Mesothelial cell of epicardium (in vitro differentiated cells): ENCODE results near the gene KRTAP10-3. TPM values are rescaled to one million over a fixed set of nuclear protein-coding genes. Genes with fewer than 3 reads are reported as not detected.
"Not testable (repeated sequence)": the region's sequence is repeated elsewhere in the genome, so short reads cannot be mapped to it uniquely, and the experiment has no call there.

Experiments
- DNase-seq, 2 experiments: peaks; one replicate each; pipeline ENCODE4 v3.0.0; 2021; ENCODE audit warnings: low spot score in 2 of 2; ENCODE audit not compliant: unreplicated experiment in 2 of 2
- H3K27ac Mint-ChIP-seq: 2 replicates; pipeline ENCODE4 v1.8.0; 2021; ENCODE audit warnings: mixed read lengths
- H3K27me3 Mint-ChIP-seq: 2 replicates; pipeline ENCODE4 v1.8.0; 2021; ENCODE audit warnings: low read depth, mixed read lengths
- H3K36me3 Mint-ChIP-seq: 2 replicates; pipeline ENCODE4 v1.8.0; 2021; ENCODE audit warnings: mixed read lengths
- H3K4me1 Mint-ChIP-seq: 2 replicates; pipeline ENCODE4 v1.8.0; 2021; ENCODE audit warnings: mixed read lengths
- H3K4me3 Mint-ChIP-seq: 2 replicates; pipeline ENCODE4 v1.8.0; 2021; ENCODE audit warnings: mild to moderate bottlenecking, moderate library complexity, mixed read lengths
- H3K9me3 Mint-ChIP-seq: 2 replicates; pipeline ENCODE4 v1.8.0; 2021; ENCODE audit warnings: mixed read lengths
- CTCF ChIP-seq: fragments of 200-600 bp; sonication (generic); IDR thresholded peaks from one replicate; pipeline ENCODE4 v1.5.0; 2021; ENCODE audit warnings: antibody characterized with exemption; ENCODE audit not compliant: unreplicated experiment
- total RNA-seq: library from RNA; stranded (reverse); gene quantifications from 3 replicates; pipeline ENCODE4 v1.2.1, GENCODE V29; 2021

KRTAP10-3 gene
- total RNA-seq, 1 donor from 2014 or later = not detected

- H3K4me3 Mint-ChIP-seq = no peak overlapping the region
- H3K4me1 Mint-ChIP-seq = no peaks in the 10 kb centered on the region
- peaks cover 24% of the 10 kb centered on the region for H3K9me3 Mint-ChIP-seq
- TF ChIP-seq CTCF = no peak
- H3K27me3 Mint-ChIP-seq = peaks cover 4% of the 10 kb centered on the region
- no peak for DNase-seq
- H3K36me3 Mint-ChIP-seq = no peaks in the 10 kb centered on the region
- no peak overlapping the region for H3K27ac Mint-ChIP-seq
Measured at GRCh38 chr21:44568261-44568660, 9.7 kb upstream of the KRTAP10-3 start.

GRCh38 chr21:44567481-44568171, 9.0 kb upstream of the KRTAP10-3 start:
- no peaks in the 10 kb centered on the region for H3K4me1 Mint-ChIP-seq
- H3K27me3 Mint-ChIP-seq = peaks cover 4% of the 10 kb centered on the region
- peaks cover 25% of the 10 kb centered on the region for H3K9me3 Mint-ChIP-seq
- H3K36me3 Mint-ChIP-seq = no peaks in the 10 kb centered on the region
- no peak for TF ChIP-seq CTCF
- no peak for DNase-seq
- no peak overlapping the region for H3K4me3 Mint-ChIP-seq
- no peak overlapping the region for H3K27ac Mint-ChIP-seq

- TF ChIP-seq CTCF = no peak
- H3K27me3 Mint-ChIP-seq = peaks cover 4% of the 10 kb centered on the region
Measured at GRCh38 chr21:44566403-44566802, 7.8 kb upstream of the KRTAP10-3 start.

GRCh38 chr21:44564886-44565598, 6.4 kb upstream of the KRTAP10-3 start:
- H3K9me3 Mint-ChIP-seq = peaks cover 27% of the 10 kb centered on the region
- H3K4me3 Mint-ChIP-seq = no peak overlapping the region
- DNase-seq = no peak
- H3K4me1 Mint-ChIP-seq = no peaks in the 10 kb centered on the region
- H3K27ac Mint-ChIP-seq = no peak overlapping the region
- H3K27me3 Mint-ChIP-seq = peaks cover 9% of the 10 kb centered on the region
- TF ChIP-seq CTCF = no peak
- no peaks in the 10 kb centered on the region for H3K36me3 Mint-ChIP-seq

More at GRCh38 chr21:44566403-44566802, 7.8 kb upstream of the KRTAP10-3 start:
- no peak for DNase-seq
- H3K9me3 Mint-ChIP-seq = peaks cover 25% of the 10 kb centered on the region
- H3K27ac Mint-ChIP-seq = no peak overlapping the region
- no peaks in the 10 kb centered on the region for H3K4me1 Mint-ChIP-seq
- no peak overlapping the region for H3K4me3 Mint-ChIP-seq
- no peaks in the 10 kb centered on the region for H3K36me3 Mint-ChIP-seq

- Mint-ChIP-seq H3K4me1 (no peaks in the 10 kb centered on the region), H3K36me3 (no peaks in the 10 kb centered on the region), H3K27me3 (peaks cover 9% of the 10 kb centered on the region), H3K9me3 (peaks cover 30% of the 10 kb centered on the region), H3K4me3 (no peak overlapping the region), H3K27ac (no peak overlapping the region)
- no peak for TF ChIP-seq CTCF
- no peak for DNase-seq
Measured at GRCh38 chr21:44564099-44564498, 5.5 kb upstream of the KRTAP10-3 start.

GRCh38 chr21:44558329-44558675, 293 bp downstream of the KRTAP10-3 start:
- H3K27me3 Mint-ChIP-seq, H3K36me3 Mint-ChIP-seq, H3K4me3 Mint-ChIP-seq, DNase-seq, H3K27ac Mint-ChIP-seq: not testable (repeated sequence)
- Mint-ChIP-seq H3K4me1 (peaks cover 14% of the 10 kb centered on the region), H3K9me3 (peaks cover 33% of the 10 kb centered on the region)
